ENCODE measurements around the gene NT5C2.

NT5C2 gene

DNA sequence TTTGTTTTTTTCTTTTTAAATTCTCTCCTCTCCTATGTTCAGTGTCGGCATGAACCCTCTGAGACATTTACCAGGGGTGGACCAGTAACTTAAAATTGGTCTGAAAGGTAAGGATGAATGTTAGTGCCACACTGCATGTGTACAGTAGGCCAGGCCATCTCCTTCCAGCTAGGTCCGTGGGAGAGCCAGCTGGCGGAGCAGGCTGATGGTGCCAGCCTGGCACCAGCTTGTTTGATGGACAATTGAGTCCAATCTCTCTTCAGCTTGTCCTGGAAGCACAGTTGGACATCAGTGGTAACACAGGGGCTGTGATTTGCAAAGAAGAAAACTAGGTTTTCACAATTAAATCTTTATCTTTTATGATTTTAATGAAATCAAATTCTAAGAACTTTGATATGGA, 138.5 kb downstream of the NT5C2 start:
- Histone ChIP-seq H3K9me3 (no peaks in the 10 kb centered on the region), H3K27me3 (no peaks in the 10 kb centered on the region), H3K4me1 (peaks cover 0 to 56% (median 16%) of the 10 kb centered on the region in 4 donors), H3K4me3 (peak overlapping the region; percentile 33 to 48), H3K27ac (peak overlapping the region; percentile 71 to 74), H3K36me3 (no peaks in the 10 kb centered on the region)
- intact Hi-C loops (cut with DNase I; ENCODE audit: low total_unique reads), result no loop called here
- TF ChIP-seq CTCF (IDR thresholded peaks at IDR 0.05), result no peak
- DNase-seq, result no peak

GRCh38 chr10:103053659-103054581, 139.2 kb downstream of the NT5C2 start:
- Histone ChIP-seq H3K4me1 (peaks cover 0 to 49% (median 16%) of the 10 kb centered on the region in 4 donors), H3K27me3 (no peaks in the 10 kb centered on the region), H3K27ac (peak overlapping the region; percentile 71 to 74), H3K9me3 (no peaks in the 10 kb centered on the region), H3K4me3 (peak overlapping the region; percentile 33 to 48), H3K36me3 (no peaks in the 10 kb centered on the region)
- peak; percentile 70 to 89 for DNase-seq
- peak; percentile 35 to 42 for TF ChIP-seq CTCF (IDR thresholded peaks at IDR 0.05)
- intact Hi-C loops (cut with DNase I; ENCODE audit: low total_unique reads), result no loop called here

DNA sequence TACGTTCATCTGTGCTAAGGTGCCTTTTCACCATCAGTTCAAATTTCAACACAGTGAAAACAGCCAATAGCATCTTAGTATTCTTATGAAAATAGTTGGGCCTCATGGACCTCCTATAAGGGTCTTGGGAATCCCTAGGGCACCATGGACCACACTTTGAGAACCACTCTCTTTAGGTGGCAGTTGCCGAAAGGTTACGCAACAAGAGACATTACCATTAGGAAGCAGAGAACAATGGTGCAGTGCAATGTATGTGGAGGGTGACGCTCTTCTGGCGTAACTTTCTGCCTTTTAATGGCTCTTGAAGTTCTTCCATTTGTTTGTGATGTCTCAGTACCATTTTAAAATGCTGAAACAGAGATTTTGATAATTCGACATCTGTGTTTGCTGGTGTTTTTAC, 143.8 kb downstream of the NT5C2 start:
- intact Hi-C loops (cut with DNase I; ENCODE audit: low total_unique reads), result no loop called here
- no peak for TF ChIP-seq CTCF (IDR thresholded peaks at IDR 0.05)

DNA sequence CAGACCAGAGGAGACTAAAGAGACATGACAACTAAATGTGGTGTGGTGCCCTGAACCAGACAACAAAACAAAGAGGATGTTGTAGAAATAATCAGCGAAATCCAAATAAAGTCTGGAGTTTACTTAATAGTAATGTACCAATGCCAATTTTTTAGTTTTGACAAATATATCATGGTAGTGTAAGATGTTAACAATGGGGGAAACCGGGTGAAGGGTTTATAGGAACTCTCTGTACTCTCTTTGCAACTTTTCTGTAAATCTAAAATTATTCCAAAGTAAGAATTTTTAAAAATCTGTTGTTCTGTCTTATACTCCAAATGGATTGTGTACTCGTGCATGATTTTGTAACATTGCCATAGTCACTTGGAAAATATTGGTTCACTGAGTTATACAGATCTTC, 145.7 kb downstream of the NT5C2 start:
- DNase-seq, result no peak
- Histone ChIP-seq H3K4me3 (no peak overlapping the region), H3K27ac (peak overlapping the region in 1 of 2 donors; percentile 76), H3K9me3 (no peaks in the 10 kb centered on the region), H3K27me3 (no peaks in the 10 kb centered on the region), H3K36me3 (no peaks in the 10 kb centered on the region), H3K4me1 (peaks cover 0 to 46% (median 25%) of the 10 kb centered on the region in 4 donors)
- intact Hi-C loops (cut with DNase I; ENCODE audit: low total_unique reads), result no loop called here
- no peak for TF ChIP-seq CTCF (IDR thresholded peaks at IDR 0.05)

More for the DNA sequence above, 143.8 kb downstream of the NT5C2 start:
- DNase-seq, result no peak
- H3K9me3 ChIP-seq, result no peaks in the 10 kb centered on the region
- no peaks in the 10 kb centered on the region for H3K27me3 ChIP-seq
- H3K4me1 ChIP-seq, result peaks cover 0 to 38% (median 26%) of the 10 kb centered on the region in 4 donors
- H3K4me3 ChIP-seq, result no peak overlapping the region
- no peak overlapping the region for H3K27ac ChIP-seq
- no peaks in the 10 kb centered on the region for H3K36me3 ChIP-seq

GRCh38 chr10:103045961-103046360, 147.1 kb downstream of the NT5C2 start:
- Histone ChIP-seq H3K27ac (peak overlapping the region; percentile 68 to 76), H3K36me3 (no peaks in the 10 kb centered on the region), H3K4me1 (peaks cover 0 to 60% (median 36%) of the 10 kb centered on the region in 4 donors), H3K4me3 (no peak overlapping the region), H3K9me3 (no peaks in the 10 kb centered on the region), H3K27me3 (no peaks in the 10 kb centered on the region)
- no peak for DNase-seq
- TF ChIP-seq CTCF (IDR thresholded peaks at IDR 0.05), result no peak
- intact Hi-C loops (cut with DNase I; ENCODE audit: low total_unique reads), result no loop called here

Data from tibial artery (tissue), 4 donors.